ENCODE measurements around the gene MAP2K3. TPM values are rescaled to one million over a fixed set of nuclear protein-coding genes. Genes with fewer than 3 reads are reported as not detected.

Gene MAP2K3
- total and polyA plus RNA-seq, 10 of the 15 experiments (the other 5 are each of a cell fraction or from before 2014, with no cell fraction given) = 0.71 to 39.4 (median 18.6) TPM

DNA sequence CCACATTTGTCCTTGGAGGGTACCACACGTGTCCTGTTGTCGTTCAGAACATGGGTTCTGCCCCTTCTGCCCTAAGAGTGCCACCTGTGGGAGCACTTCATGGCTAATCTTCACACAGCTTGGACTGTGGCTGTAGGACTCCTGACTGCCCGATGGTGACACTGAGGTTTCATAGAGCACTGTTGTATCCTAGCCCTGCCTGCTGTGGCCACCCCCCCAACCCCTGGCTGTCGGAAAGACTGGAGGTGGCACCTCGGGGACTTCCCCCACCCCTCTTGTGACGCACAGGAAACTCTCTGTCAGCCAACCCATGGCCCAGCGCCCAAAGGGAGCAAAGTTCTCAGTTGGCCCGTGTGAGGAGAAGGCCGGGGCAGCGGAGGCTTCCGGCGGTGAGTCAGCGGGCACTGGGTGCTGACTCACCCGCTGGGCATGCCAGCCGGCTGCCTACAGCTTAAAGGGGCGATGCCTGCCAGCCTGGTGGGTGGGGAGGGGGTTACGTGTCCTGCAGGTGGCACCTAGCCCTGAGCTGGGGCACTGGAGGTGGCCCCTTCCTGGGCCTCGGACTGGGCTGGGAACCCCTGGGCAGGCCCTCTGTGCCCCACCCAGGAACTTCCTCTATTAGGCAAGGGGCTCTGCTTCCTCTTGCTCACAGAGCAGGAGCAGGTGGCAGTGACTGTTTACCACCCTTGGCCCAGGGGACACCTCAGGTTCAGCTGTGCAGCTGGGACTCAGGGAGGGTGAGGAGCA, 3.4 kb downstream of the MAP2K3 start:
- Histone ChIP-seq H3K36me3 (ENCODE audit: control insufficient read depth in 2 of 2, insufficient read depth in 2 of 2, low read length in 1 of 2) (peaks cover 0 to 7% of the 10 kb centered on the region in 2 experiments; a peak in 1 of 4 replicates), H4K20me1 (ENCODE audit: control insufficient read depth, insufficient read depth) (no peaks in the 10 kb centered on the region), H3K4me1 (ENCODE audit: control insufficient read depth, insufficient read depth, low read length) (peaks cover 31% of the 10 kb centered on the region), H3K9ac (ENCODE audit: control insufficient read depth, insufficient read depth, low read length) (peak overlapping the region; percentile 63), H3K27me3 (replicated peaks in 1 of 2; ENCODE audit: control insufficient read depth in 2 of 2, insufficient read depth in 2 of 2, low read length in 1 of 2) (no peaks in the 10 kb centered on the region), H3K27ac (ENCODE audit: control insufficient read depth, insufficient read depth) (peak overlapping the region; percentile 90), H3K4me3 (peak overlapping the region; percentile 94), H3K9me3 (replicated peaks; ENCODE audit: control insufficient read depth, insufficient read depth, low read length) (no peaks in the 10 kb centered on the region), H3K79me2 (ENCODE audit: control insufficient read depth, insufficient read depth, low read length) (peaks cover 54% of the 10 kb centered on the region), H2AFZ (ENCODE audit: control insufficient read depth, low read depth, low read length) (no peak overlapping the region), H3K4me2 (ENCODE audit: control insufficient read depth, insufficient read depth) (peak overlapping the region; percentile 88)
- WGBS (ENCODE audit: insufficient coverage, insufficient replicate concordance, low lambda C conversion rate, missing lambda C conversion rate) = 0% methylated on average over 18 of the region's 18 CpGs
- ATAC-seq (peak; percentile 72), FAIRE-seq (no peak), DNase-seq (ENCODE audit: low read depth, low spot score) (peak; percentile 83)
- in situ Hi-C loops (cut with MboI) = no loop called here
- POLR2A ChIA-PET = interaction anchor here (0.6 to 2.2 kb wide), 6 partner anchors 10 to 245 kb away, joined by 3 to 11 read pairs (median 4); partner anchors contain the start of genes DHRS7B and USP22
- no TSS peak for BruUV-seq (replicated peaks)
- SMC1A ChIA-PET (ENCODE audit: uncharacterized antibody, unreplicated experiment) = interaction anchor here (0.6 to 3.2 kb wide), 12 partner anchors 8 to 245 kb away, joined by 3 to 13 read pairs (median 3); partner anchors contain the start of gene USP22
- intact Hi-C loops (cut with micrococcal nuclease; ENCODE audit: unreplicated experiment) = loop anchor here (5.0 kb wide), 3 partner anchors 76 to 246 kb away; partner anchors contain the start of genes DHRS7B, TMEM11 and USP22
- RAD21 ChIA-PET (ENCODE audit: unreplicated experiment) = interaction anchor here (0.6 to 3.7 kb wide), 10 partner anchors 8 to 485 kb away, joined by 3 to 15 read pairs (median 4); partner anchors contain the start of genes DHRS7B and USP22
- CTCF ChIA-PET = interaction anchor here (0.7 to 5.7 kb wide), 12 partner anchors 8 to 248 kb away, joined by 3 to 38 read pairs (median 5); partner anchors contain the start of gene DHRS7B
- no peak for TF ChIP-seq KAT2A (conservative IDR thresholded peaks at IDR 0.05; ENCODE audit: control insufficient read depth, low read depth, low read length)
- TF ChIP-seq CBX3 (IDR thresholded peaks at IDR 0.05; ENCODE audit: borderline replicate concordance, low read depth) = no peak
- TF ChIP-seq, protein P1, sequence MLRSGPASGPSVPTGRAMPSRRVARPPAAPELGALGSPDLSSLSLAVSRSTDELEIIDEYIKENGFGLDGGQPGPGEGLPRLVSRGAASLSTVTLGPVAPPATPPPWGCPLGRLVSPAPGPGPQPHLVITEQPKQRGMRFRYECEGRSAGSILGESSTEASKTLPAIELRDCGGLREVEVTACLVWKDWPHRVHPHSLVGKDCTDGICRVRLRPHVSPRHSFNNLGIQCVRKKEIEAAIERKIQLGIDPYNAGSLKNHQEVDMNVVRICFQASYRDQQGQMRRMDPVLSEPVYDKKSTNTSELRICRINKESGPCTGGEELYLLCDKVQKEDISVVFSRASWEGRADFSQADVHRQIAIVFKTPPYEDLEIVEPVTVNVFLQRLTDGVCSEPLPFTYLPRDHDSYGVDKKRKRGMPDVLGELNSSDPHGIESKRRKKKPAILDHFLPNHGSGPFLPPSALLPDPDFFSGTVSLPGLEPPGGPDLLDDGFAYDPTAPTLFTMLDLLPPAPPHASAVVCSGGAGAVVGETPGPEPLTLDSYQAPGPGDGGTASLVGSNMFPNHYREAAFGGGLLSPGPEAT (IDR thresholded peaks at IDR 0.05; ENCODE audit: low read depth) = peak; percentile 72
- TF ChIP-seq NFYA (IDR thresholded peaks at IDR 0.05; ENCODE audit: borderline replicate concordance, low read depth, low read length) = no peak
- TF ChIP-seq, protein P2, sequence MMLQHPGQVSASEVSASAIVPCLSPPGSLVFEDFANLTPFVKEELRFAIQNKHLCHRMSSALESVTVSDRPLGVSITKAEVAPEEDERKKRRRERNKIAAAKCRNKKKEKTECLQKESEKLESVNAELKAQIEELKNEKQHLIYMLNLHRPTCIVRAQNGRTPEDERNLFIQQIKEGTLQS (IDR thresholded peaks at IDR 0.05; ENCODE audit: borderline replicate concordance, extremely low read depth, low read depth, low read length) = no peak
- no peak for TF ChIP-seq WRNIP1 (IDR thresholded peaks at IDR 0.05; ENCODE audit: borderline replicate concordance, low read depth, low read length)
- TF ChIP-seq NFYB (IDR thresholded peaks at IDR 0.05; ENCODE audit: insufficient read depth, low read depth, low read length) = no peak
- no peak for TF ChIP-seq RAD21 (IDR thresholded peaks at IDR 0.05; ENCODE audit: insufficient read depth, low read depth, low read length)
- no peak for TF ChIP-seq ZNF24 (IDR thresholded peaks at IDR 0.05)
- TF ChIP-seq CHD4 (IDR thresholded peaks at IDR 0.05) = 0 out of 2 replicates have a peak, but pooled peaks have one; percentile 32
- peak; percentile 40; the same call in 1 of the 2 replicates for TF ChIP-seq EED (IDR thresholded peaks at IDR 0.05; ENCODE audit: low read depth)
- TF ChIP-seq CBX5 (IDR thresholded peaks at IDR 0.05; ENCODE audit: low read depth) = no peak
- no peak for TF ChIP-seq HCFC1 (IDR thresholded peaks at IDR 0.05; ENCODE audit: low read length)
- no peak for TF ChIP-seq SMC3 (IDR thresholded peaks at IDR 0.05; ENCODE audit: borderline replicate concordance, low read length)
- no peak for TF ChIP-seq ZZZ3 (IDR thresholded peaks at IDR 0.05; ENCODE audit: control insufficient read depth, insufficient read length, low read depth)
- peak; percentile 78; the same call in 1 of the 2 replicates for TF ChIP-seq NBN (IDR thresholded peaks at IDR 0.05)
- no peak for TF ChIP-seq KDM1A (IDR thresholded peaks at IDR 0.05; ENCODE audit: borderline replicate concordance)
- TF ChIP-seq, protein P3, sequence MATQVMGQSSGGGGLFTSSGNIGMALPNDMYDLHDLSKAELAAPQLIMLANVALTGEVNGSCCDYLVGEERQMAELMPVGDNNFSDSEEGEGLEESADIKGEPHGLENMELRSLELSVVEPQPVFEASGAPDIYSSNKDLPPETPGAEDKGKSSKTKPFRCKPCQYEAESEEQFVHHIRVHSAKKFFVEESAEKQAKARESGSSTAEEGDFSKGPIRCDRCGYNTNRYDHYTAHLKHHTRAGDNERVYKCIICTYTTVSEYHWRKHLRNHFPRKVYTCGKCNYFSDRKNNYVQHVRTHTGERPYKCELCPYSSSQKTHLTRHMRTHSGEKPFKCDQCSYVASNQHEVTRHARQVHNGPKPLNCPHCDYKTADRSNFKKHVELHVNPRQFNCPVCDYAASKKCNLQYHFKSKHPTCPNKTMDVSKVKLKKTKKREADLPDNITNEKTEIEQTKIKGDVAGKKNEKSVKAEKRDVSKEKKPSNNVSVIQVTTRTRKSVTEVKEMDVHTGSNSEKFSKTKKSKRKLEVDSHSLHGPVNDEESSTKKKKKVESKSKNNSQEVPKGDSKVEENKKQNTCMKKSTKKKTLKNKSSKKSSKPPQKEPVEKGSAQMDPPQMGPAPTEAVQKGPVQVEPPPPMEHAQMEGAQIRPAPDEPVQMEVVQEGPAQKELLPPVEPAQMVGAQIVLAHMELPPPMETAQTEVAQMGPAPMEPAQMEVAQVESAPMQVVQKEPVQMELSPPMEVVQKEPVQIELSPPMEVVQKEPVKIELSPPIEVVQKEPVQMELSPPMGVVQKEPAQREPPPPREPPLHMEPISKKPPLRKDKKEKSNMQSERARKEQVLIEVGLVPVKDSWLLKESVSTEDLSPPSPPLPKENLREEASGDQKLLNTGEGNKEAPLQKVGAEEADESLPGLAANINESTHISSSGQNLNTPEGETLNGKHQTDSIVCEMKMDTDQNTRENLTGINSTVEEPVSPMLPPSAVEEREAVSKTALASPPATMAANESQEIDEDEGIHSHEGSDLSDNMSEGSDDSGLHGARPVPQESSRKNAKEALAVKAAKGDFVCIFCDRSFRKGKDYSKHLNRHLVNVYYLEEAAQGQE (IDR thresholded peaks at IDR 0.05; ENCODE audit: low read depth, low read length) = no peak
